Activated T-cell treated with anti-CD3 and anti-CD28 coated beads, Interleukin-2, amount 50 U/mL, for 24 hours (primary cell): ENCODE data around the gene SNAI1.
"Not testable (repeated sequence)": the region's sequence is repeated elsewhere in the genome, so short reads cannot be mapped to it uniquely, and the experiment has no call there.

Experiments
- DNase-seq: peaks from one replicate; pipeline ENCODE4 v3.0.0-alpha.2; 2020
- H3K27ac Mint-ChIP-seq: 2 replicates; pipeline ENCODE4 v1.8.0; 2020; ENCODE audit warnings: mild to moderate bottlenecking, mixed read lengths
- H3K27me3 Mint-ChIP-seq: 2 replicates; pipeline ENCODE4 v1.8.0; 2020; ENCODE audit warnings: mixed read lengths
- H3K36me3 Mint-ChIP-seq: 2 replicates; pipeline ENCODE4 v1.8.0; 2020; ENCODE audit warnings: low read depth, mixed read lengths
- H3K4me1 Mint-ChIP-seq: 2 replicates; pipeline ENCODE4 v1.8.0; 2020; ENCODE audit warnings: low read depth, mixed read lengths
- H3K4me3 Mint-ChIP-seq: 2 replicates; pipeline ENCODE4 v1.8.0; 2020; ENCODE audit warnings: mild to moderate bottlenecking, moderate library complexity, mixed read lengths
- H3K9me3 Mint-ChIP-seq: 2 replicates; pipeline ENCODE4 v1.8.0; 2020; ENCODE audit warnings: mixed read lengths

The SNAI1 gene

DNA sequence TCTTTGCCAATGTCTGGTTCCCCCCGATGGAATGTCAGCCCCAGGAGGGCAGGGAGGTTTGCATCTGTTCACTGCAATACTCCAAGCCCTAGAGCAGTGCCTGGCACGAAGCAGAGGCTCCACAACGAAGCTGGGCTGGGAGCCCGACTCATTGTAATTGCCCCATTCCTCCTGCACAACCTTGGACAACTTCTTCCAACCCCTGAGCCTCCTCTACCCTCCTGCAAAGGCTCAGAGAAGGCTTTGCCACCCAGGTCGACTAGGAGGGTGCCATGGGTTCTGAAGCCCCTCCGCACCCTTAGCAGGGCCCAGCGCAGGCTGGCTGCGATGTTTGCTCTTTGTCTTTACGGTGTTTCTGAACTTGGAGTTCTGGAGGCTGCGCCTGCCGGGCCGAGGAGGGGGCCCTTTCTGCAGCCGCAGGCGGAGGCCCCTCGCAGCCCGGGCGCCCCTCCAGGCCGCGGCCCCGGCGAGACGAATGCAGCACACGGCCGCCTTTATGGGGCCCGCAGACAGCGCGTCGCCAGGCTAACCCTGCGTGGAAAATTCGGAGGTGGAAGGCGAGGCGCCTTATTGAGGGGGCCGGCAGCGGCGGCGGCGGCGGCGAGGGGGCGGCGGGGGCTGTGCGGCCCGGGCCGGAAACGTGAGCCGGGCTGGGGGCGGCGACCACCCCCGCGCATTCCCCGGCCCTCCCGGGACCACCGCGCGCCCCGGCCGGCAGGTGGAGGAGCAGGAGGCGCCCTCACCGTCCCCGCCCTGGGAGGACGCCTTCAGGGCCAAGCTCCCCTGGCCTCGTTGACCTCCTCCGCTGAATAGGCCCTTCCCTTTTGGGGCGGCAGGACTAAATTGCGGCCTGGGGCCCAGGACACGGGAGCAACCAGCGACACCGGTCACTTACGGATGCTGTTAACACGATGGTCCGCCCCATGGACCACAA lies 27.0 kb downstream of the SNAI1 start:
- DNase-seq = no peak
- no peak overlapping the region for H3K4me3 Mint-ChIP-seq
- peaks cover 17% of the 10 kb centered on the region for H3K27me3 Mint-ChIP-seq
- no peaks in the 10 kb centered on the region for H3K9me3 Mint-ChIP-seq
- H3K36me3 Mint-ChIP-seq = no peaks in the 10 kb centered on the region
- peaks cover 12% of the 10 kb centered on the region for H3K4me1 Mint-ChIP-seq
- H3K27ac Mint-ChIP-seq = no peak overlapping the region

- H3K27me3 Mint-ChIP-seq = peaks cover 23% of the 10 kb centered on the region
- H3K27ac Mint-ChIP-seq, H3K4me1 Mint-ChIP-seq, DNase-seq, H3K9me3 Mint-ChIP-seq, H3K36me3 Mint-ChIP-seq, H3K4me3 Mint-ChIP-seq: not testable (repeated sequence)
These were observed 28.8 kb downstream of the SNAI1 start for GRCh38 chr20:50011597-50011996.

DNA sequence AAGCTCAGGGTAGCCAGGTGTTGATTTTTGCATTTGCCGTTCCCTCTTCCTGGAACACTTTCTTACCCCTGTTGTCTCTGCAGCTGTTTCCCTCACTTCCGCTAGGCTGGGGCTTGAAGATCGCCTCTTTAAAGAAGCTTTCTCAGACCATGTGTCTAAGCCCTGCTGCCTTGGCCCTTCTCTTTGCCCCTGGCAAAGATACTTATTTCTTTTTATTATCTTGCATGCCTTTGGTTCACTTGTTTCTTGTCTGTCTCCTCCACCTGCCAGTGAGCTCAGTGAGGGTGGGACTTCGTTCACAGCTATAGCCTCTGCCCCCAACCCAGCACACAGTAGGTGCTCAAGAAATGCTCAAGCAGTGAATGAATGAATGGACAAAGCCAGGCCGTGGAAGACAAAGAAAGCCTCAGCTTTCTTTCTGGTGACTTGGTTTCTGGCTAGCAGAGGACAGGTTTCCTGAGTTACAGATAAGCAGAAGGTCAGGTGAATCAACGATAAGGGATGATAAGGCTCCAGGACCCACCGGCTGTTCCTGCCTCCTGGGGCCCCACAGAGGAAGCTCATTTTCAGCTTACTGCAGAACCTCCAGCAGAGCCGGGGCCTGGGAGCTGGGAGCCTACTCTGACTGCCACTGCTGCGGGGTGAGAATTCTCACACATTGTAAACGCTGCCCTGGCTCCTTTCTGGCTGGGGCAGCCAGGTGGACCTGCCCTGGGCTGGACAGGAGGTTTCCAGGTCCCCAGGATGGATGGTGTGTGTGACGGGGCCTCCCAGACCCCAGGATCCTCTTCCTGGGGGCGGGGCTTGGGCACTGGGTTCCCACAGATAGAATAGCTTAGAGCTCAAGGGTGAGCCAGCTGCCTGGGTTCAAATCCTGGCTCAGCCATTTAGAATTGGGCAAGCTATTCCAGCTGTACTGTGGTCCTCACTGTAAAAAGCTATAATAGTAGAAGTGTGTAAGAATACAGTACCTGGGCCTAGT lies 29.8 kb downstream of the SNAI1 start:
- H3K36me3 Mint-ChIP-seq = no peaks in the 10 kb centered on the region
- no peaks in the 10 kb centered on the region for H3K9me3 Mint-ChIP-seq
- H3K27me3 Mint-ChIP-seq = peaks cover 31% of the 10 kb centered on the region
- DNase-seq = no peak
- H3K27ac Mint-ChIP-seq = no peak overlapping the region
- no peak overlapping the region for H3K4me3 Mint-ChIP-seq
- peaks cover 6% of the 10 kb centered on the region for H3K4me1 Mint-ChIP-seq

DNA sequence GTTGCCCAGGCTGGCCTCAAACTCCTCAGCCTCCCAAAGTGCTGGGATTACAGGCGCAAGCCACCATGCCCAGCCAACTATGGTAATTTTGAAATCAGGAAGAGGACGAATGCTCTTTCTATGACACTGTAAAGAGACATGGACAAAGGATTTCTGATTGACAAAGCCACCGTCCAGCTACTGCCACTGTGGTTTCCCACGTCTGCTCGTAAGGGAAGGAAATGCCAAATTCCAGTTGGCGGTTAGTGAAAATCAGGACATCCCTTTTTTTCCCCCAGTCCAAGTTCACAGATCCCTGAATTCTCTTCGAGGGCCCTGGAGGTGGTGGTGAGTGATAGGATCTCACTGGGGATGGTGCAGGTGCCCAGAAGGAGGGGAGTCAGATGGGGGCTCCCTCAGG lies 31.2 kb downstream of the SNAI1 start:
- H3K4me1 Mint-ChIP-seq = peaks cover 6% of the 10 kb centered on the region
- no peak overlapping the region for H3K4me3 Mint-ChIP-seq
- no peak overlapping the region for H3K27ac Mint-ChIP-seq
- no peaks in the 10 kb centered on the region for H3K9me3 Mint-ChIP-seq
- DNase-seq = no peak
- no peaks in the 10 kb centered on the region for H3K36me3 Mint-ChIP-seq
- peaks cover 28% of the 10 kb centered on the region for H3K27me3 Mint-ChIP-seq

GRCh38 chr20:50014570-50015562 lies 32.1 kb downstream of the SNAI1 start:
- Mint-ChIP-seq H3K9me3 (no peaks in the 10 kb centered on the region), H3K4me3 (no peak overlapping the region), H3K27ac (no peak overlapping the region), H3K36me3 (no peaks in the 10 kb centered on the region), H3K4me1 (peaks cover 6% of the 10 kb centered on the region), H3K27me3 (peaks cover 24% of the 10 kb centered on the region)
- DNase-seq = no peak

DNA sequence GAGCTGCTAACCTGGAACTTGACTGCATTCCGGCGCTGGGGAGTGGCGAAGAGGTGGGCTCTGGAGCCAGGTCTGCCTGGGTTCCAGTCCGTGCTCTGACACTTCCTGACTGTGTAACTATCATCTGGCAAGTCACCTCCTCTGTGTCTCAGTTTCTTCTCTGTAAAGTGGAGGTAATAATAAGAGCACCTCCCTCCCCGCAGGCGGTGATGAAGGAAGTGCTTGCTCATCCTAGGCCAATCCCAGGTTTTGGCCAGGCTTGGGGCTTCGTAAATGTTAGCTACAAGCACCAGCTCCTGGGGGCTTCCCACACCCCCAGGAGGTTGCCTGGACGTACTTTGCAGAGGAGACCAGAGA lies 32.8 kb downstream of the SNAI1 start:
- no peak overlapping the region for H3K27ac Mint-ChIP-seq
- H3K9me3 Mint-ChIP-seq = no peaks in the 10 kb centered on the region
- peaks cover 20% of the 10 kb centered on the region for H3K27me3 Mint-ChIP-seq
- H3K4me1 Mint-ChIP-seq = peaks cover 8% of the 10 kb centered on the region
- H3K4me3 Mint-ChIP-seq = no peak overlapping the region
- DNase-seq = no peak
- no peaks in the 10 kb centered on the region for H3K36me3 Mint-ChIP-seq

GRCh38 chr20:50015993-50016770 lies 33.4 kb downstream of the SNAI1 start:
- Mint-ChIP-seq H3K9me3 (no peaks in the 10 kb centered on the region), H3K4me1 (peaks cover 8% of the 10 kb centered on the region)

GRCh38 chr20:50017160-50017559 lies 34.4 kb downstream of the SNAI1 start:
- Mint-ChIP-seq H3K27ac (no peak overlapping the region), H3K9me3 (no peaks in the 10 kb centered on the region), H3K27me3 (peaks cover 16% of the 10 kb centered on the region), H3K4me3 (no peak overlapping the region), H3K36me3 (no peaks in the 10 kb centered on the region), H3K4me1 (peaks cover 7% of the 10 kb centered on the region)
- DNase-seq = no peak

More at GRCh38 chr20:50015993-50016770, 33.4 kb downstream of the SNAI1 start:
- Mint-ChIP-seq H3K27me3 (peaks cover 16% of the 10 kb centered on the region), H3K36me3 (no peaks in the 10 kb centered on the region), H3K27ac (no peak overlapping the region), H3K4me3 (no peak overlapping the region)
- DNase-seq = no peak

DNA sequence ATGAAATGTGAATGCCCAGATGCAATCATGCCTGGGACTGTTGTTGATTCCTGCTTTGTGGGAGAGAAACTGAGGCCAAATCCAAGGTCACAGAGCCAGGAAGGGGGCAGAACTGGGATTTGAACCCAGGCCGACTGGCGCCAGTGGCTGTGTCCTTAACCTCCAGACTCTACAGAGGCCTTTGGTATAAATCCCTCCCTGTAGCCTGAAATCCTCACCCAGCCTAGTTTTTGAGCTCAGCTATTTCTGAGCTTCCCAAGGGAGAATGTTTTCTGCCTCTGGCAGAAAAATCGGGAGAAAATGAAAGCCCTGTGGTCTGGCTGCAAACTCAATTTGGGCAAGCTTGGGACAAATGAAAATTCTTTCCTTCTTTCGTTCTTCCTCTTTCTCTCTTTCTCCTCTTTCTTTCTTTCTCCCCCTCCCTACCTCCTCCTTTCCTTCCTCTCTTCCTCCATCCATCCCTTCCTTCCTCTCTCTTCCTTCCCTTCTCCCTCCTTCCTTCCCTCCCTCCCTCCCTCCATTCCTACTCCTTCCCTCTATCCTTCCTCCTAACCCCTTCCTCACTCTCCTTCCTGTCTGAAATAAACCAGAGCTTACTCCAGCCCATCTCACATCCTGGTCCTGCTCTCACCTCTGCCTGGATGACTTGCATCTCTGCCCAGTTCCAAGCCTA lies 34.9 kb downstream of the SNAI1 start:
- Mint-ChIP-seq H3K9me3 (no peaks in the 10 kb centered on the region), H3K4me3 (no peak overlapping the region), H3K27ac (no peak overlapping the region), H3K27me3 (peaks cover 16% of the 10 kb centered on the region), H3K36me3 (no peaks in the 10 kb centered on the region), H3K4me1 (peaks cover 3% of the 10 kb centered on the region)
- DNase-seq = no peak

GRCh38 chr20:50019466-50020256 lies 36.9 kb downstream of the SNAI1 start:
- no peak overlapping the region for H3K4me3 Mint-ChIP-seq
- peaks cover 16% of the 10 kb centered on the region for H3K27me3 Mint-ChIP-seq
- no peaks in the 10 kb centered on the region for H3K9me3 Mint-ChIP-seq
- H3K4me1 Mint-ChIP-seq = peaks cover 3% of the 10 kb centered on the region
- H3K36me3 Mint-ChIP-seq = no peaks in the 10 kb centered on the region
- H3K27ac Mint-ChIP-seq = no peak overlapping the region
- no peak for DNase-seq

GRCh38 chr20:50020288-50020687 lies 37.5 kb downstream of the SNAI1 start:
- DNase-seq = no peak
- peaks cover 16% of the 10 kb centered on the region for H3K27me3 Mint-ChIP-seq
- H3K9me3 Mint-ChIP-seq = no peaks in the 10 kb centered on the region
- H3K36me3 Mint-ChIP-seq = no peaks in the 10 kb centered on the region
- peak overlapping the region; percentile 67 for H3K27ac Mint-ChIP-seq
- H3K4me1 Mint-ChIP-seq = peaks cover 3% of the 10 kb centered on the region
- H3K4me3 Mint-ChIP-seq = no peak overlapping the region

DNA sequence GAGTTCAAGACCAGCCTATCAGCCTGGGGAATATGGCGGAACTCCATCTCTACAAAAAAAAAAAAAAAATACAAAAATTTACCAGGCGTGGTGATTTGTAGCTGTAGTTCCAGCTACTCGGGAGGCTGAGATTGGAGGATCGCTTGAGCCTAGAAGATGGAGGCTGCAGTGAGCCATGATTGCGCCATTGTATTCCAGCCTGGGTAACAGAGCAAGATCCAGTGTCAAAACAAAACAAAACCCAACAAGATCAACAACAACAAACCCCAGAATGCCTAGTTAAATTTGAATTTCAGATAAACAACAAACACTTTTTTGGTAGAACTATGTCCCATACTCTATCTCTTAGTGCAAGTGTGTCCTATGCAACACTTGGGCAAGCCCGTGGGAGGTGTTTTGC lies 39.9 kb downstream of the SNAI1 start:
- Mint-ChIP-seq H3K9me3 (no peaks in the 10 kb centered on the region), H3K4me1 (peaks cover 3% of the 10 kb centered on the region), H3K27me3 (peaks cover 3% of the 10 kb centered on the region), H3K27ac (no peak overlapping the region), H3K36me3 (no peaks in the 10 kb centered on the region), H3K4me3 (no peak overlapping the region)
- DNase-seq = no peak
